Activated CD4-positive, alpha-beta T cell treated with anti-CD3 and anti-CD28 coated beads, Interleukin-2, Interleukin-6, amounts not matched to agents 100 ng/mL and 50 ng/mL, durations not matched to agents 16 hours and 8 hours (primary cell): ENCODE measurements around the gene RUNX1.
"Not testable (repeated sequence)": the region's sequence is repeated elsewhere in the genome, so short reads cannot be mapped to it uniquely, and the experiment has no call there.

Experiments
- DNase-seq: peaks from one replicate; pipeline ENCODE4 v3.0.0-alpha.2; 2020

RUNX1 gene

GRCh38 chr21:35014302-35015041 is 34.6 kb downstream of the RUNX1 start:
- DNase-seq, result no peak

GRCh38 chr21:35011681-35012080 is 37.4 kb downstream of the RUNX1 start:
- DNase-seq, result no peak

GRCh38 chr21:35010447-35010846 is 38.7 kb downstream of the RUNX1 start:
- no peak for DNase-seq

DNA sequence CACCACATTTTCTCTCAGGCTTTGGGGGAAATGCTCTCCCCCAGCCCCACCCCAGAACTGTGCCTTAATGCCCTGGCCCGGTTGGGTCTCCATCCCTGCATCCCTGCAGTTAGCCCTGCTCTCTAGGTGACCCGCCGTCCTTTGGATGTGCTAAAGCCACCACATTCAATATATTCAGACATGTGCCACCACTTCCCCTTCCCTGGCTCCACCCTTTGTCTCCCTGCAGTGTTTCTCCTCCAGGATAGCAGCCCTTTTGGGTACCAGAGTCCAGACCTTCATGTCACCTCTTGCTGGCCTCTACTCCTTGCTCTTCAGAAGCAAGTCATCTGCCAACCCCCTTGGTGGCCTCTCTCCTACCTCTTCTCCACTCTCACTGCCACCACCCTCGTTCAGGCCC is 41.8 kb downstream of the RUNX1 start:
- DNase-seq, result no peak

DNA sequence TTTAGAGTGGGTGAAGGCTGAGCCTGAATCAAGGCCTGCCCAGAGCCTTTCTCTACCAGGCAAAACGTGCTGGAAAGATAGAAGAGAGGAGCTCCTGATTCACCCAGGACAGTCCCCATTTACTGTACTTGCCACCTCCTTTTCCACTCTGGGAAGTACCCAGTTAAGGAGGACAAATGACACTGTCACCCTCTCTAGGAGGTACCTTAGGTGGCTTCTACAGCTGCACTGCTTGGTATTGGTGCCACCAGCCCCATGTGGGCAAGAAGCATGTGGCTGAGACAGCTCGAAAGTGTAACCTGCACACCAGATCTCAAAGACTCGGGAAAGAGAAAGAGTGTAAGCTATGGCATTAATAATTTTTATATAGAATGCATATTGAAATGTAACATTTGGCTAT is 42.3 kb downstream of the RUNX1 start:
- no peak for DNase-seq

DNA sequence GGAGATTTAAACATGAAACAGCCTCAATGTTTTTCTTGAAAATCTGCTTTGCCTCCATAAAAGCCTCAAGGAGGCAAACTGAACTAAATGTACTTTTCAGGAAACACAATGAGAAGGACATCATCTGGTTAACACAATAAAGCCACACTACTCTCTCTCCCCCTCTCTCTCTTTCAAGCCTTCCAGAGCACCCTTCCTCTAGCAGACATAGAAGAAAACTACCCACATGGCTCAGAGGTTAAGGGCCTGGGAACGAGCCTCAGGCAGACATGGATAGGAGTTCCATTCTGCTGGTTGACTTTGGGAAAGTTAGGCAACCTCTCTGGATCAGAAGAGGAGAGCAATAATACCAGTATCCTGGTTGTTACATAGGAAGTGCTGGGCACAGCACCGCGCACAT is 42.9 kb downstream of the RUNX1 start:
- no peak for DNase-seq

DNA sequence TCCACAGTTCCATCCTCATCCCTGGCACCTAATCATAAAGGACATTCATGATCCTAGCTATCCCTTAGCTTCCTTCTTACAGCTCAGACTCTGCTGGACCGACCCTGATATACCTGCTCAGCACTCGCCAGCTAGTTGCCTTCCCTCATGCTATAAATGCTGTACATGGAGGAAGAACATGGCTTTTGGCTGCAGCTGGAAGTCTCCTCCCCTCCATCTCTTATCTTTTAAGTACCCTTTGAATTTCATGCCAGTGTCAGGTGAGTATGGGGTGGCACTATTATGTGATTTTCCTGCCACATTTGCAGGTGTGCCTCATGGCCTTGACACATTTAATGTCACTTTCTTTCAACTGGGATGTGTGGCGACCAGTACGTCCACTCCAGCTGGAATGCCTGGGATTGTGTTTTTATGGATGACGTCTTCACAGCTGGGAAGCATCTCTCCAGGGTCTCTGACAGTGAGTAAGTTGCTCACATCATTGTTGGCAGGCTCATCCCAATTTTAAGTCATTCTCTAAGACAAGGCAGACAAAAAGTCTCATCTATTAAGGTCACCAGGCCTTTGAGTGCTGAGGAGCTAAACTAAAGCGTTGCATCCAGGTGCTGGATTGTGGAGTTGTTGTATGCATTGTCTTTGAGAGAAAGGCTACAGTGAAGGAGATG is 43.4 kb downstream of the RUNX1 start:
- DNase-seq, result no peak

- DNase-seq, result no peak
These were observed 44.0 kb downstream of the RUNX1 start for GRCh38 chr21:35005077-35005476.

- no peak for DNase-seq
These were observed 44.8 kb downstream of the RUNX1 start for GRCh38 chr21:35004314-35004713.

GRCh38 chr21:35002879-35003722 is 46.0 kb downstream of the RUNX1 start:
- DNase-seq, result no peak

- no peak for DNase-seq
These were observed 49.6 kb downstream of the RUNX1 start for GRCh38 chr21:34999397-34999941.

- no peak for DNase-seq
These were observed 50.9 kb downstream of the RUNX1 start for GRCh38 chr21:34998176-34998575.

DNA sequence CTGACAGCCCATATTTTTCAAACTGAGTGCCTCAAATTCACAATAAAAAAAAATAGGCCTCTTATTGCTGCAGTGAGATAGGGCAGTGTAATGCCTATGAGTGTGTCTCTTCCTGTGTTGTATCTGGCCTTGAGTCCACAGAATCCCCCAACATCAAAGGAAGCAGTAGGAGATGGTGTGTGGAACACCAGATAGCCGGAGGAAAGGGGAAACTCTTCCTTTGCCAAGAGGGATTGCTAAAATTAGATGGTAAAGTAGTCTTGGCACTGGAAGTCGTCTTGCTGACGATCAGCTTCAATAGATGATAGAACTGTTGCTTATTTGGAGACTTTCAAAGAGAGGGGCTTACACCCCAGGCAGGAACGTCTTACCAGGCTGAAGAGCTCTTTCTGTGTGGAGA is 51.8 kb downstream of the RUNX1 start:
- no peak for DNase-seq

- no peak for DNase-seq
These were observed 52.6 kb downstream of the RUNX1 start for GRCh38 chr21:34996304-34997101.

- no peak for DNase-seq
These were observed 53.2 kb downstream of the RUNX1 start for GRCh38 chr21:34995979-34996303.

DNA sequence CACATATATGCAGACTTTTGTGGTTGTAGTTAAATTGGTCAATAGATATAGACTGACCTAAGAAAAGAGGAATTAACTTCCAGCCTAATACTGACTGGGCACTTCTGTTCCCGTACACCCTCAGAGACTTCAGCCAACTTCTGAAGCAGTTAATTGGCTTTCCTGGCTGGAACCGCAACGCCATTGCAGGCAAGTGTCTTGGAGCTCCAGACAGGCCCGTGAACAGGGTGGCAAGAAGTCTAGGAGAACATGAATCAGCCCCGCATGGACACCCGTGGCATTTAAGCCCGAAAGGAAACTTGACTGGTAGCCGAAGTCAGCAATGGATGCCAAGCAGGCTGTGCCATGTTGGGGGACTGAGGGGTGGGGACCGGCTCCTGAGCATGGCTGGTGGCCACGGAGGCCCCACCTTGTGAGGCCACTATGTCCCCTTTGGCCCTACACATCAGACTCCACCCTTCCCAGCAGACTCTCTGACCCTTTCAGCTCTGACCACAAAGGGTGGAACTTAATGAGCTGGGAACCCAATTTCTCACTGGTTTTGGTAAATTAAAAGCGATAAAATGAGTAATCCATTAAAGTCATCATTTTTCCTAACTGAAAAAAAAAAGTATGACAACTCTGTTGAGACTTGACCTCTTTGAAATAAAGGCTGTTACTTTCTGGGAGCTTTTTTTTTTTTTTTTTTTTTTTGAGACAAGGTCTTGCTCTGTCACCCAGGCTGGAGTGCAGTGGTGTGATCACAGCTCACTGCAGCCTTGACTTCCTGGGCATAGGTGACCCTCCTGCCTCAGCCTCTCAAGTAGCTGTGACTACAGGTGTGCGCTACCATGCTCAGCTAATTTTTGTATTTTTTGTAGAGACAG is 54.1 kb downstream of the RUNX1 start:
- DNase-seq, result no peak

- not testable (repeated sequence) for DNase-seq
These were observed 55.6 kb downstream of the RUNX1 start for GRCh38 chr21:34993521-34993921.

GRCh38 chr21:34992736-34993398 is 56.2 kb downstream of the RUNX1 start:
- no peak for DNase-seq

- DNase-seq, result no peak
These were observed 56.9 kb downstream of the RUNX1 start for GRCh38 chr21:34992180-34992579.

DNA sequence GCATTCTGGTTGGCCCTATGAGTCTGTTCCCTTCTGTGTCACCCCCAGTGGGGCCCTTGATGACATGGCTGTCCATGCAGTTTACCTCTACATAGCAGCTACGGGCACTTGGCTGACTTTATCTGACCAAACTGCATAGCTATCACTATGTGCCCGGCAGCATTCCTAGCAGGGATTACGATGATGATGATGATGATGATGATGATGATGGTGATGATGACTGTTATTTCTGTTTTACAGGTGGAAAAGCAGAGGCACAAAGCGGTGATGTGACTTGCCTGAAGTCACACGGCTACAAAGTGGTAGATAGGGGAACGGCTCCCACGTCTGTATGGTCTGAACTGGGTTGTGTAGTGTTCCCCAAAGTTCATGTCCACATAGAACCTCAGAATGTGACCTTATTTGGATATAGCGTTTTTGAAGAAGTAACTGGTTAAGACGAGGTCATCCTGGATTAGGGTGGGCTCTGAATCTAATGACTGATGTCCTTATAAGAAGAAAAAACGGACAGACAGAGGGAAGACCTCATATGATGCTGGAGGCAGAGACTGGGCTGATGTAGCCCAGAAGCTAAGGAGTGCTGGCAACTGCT is 57.6 kb downstream of the RUNX1 start:
- no peak for DNase-seq

DNA sequence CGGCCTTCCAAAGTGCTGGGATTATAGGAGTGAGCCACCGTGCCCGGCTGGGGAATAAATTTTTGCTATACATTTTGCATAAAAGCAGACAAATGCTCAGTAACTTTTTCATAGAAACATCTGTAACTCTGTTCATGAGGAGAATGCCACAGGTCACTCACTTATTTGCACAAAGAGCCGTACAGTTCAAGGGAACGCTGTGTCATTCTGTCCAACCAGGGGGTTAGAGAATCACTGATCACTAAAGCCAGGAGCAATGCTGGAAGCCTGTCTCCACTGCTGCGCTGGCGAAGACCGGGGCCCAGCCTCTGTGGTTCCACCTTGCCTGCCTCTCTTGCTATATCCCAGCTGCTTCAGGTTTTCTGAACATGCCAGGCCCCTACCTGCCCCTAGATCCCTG is 58.3 kb downstream of the RUNX1 start:
- no peak for DNase-seq
